H9 (cell line): ENCODE data around the gene PIP5K1A. TPM values are rescaled to one million over a fixed set of nuclear protein-coding genes. Genes with fewer than 3 reads are reported as not detected.

Source experiments
- DNase-seq: peaks from one replicate; pipeline ENCODE4 v3.0.0-alpha.2; 2017
- H2AFZ ChIP-seq: one replicate; pipeline ENCODE4 v1.6.1; 2013; ENCODE audit warnings: mild to moderate bottlenecking, low read length, control low read depth, moderate library complexity
- H2AK5ac ChIP-seq: 2 replicates; pipeline ENCODE4 v1.6.1; 2013; ENCODE audit warnings: low read length, control low read depth, mixed read lengths; ENCODE audit not compliant: insufficient read length
- H2BK120ac ChIP-seq: one replicate; pipeline ENCODE4 v1.6.1; 2013; ENCODE audit warnings: low read depth, mild to moderate bottlenecking, low read length, control low read depth, inconsistent platforms; ENCODE audit not compliant: poor library complexity, severe bottlenecking
- H2BK12ac ChIP-seq: 2 replicates; pipeline ENCODE4 v1.6.1; 2013; ENCODE audit warnings: low read length, control low read depth, mixed read lengths, low read depth; ENCODE audit not compliant: insufficient read length
- H2BK15ac ChIP-seq: 2 replicates; pipeline ENCODE4 v1.6.1; 2013; ENCODE audit warnings: low read depth, low read length, control low read depth
- H2BK20ac ChIP-seq: one replicate; pipeline ENCODE4 v1.6.1; 2013; ENCODE audit warnings: low read depth, mild to moderate bottlenecking, low read length, control low read depth, inconsistent platforms; ENCODE audit not compliant: poor library complexity, severe bottlenecking
- H2BK5ac ChIP-seq: 2 replicates; pipeline ENCODE4 v1.6.1; 2013; ENCODE audit warnings: low read length, control low read depth, mixed read lengths; ENCODE audit not compliant: insufficient read length
- H3K14ac ChIP-seq: 2 replicates; pipeline ENCODE4 v1.6.1; 2013; ENCODE audit warnings: low read length, control low read depth; ENCODE audit not compliant: insufficient read depth
- H3K18ac ChIP-seq: 2 replicates; pipeline ENCODE4 v1.6.1; 2013; ENCODE audit warnings: low read depth, mild to moderate bottlenecking, mixed read lengths, low read length, control low read depth; ENCODE audit not compliant: insufficient read length
- H3K23ac ChIP-seq: 2 replicates; pipeline ENCODE4 v1.6.1; 2013; ENCODE audit warnings: low read length, control low read depth, mixed read lengths, low read depth; ENCODE audit not compliant: insufficient read length
- H3K23me2 ChIP-seq: 2 replicates; pipeline ENCODE4 v1.6.1; 2013; ENCODE audit warnings: low read depth, mild to moderate bottlenecking, mixed read lengths, low read length, control low read depth; ENCODE audit not compliant: insufficient read length, poor library complexity, severe bottlenecking
- H3K27ac ChIP-seq: 2 replicates; pipeline ENCODE4 v1.5.1; 2013; ENCODE audit warnings: low read length, control low read depth, mixed read lengths, low read depth; ENCODE audit not compliant: insufficient read length
- H3K27me3 ChIP-seq: 2 replicates; pipeline ENCODE4 v1.6.1; 2013; ENCODE audit warnings: low read length, control low read depth, inconsistent platforms; ENCODE audit not compliant: insufficient read depth
- H3K4ac ChIP-seq: 2 replicates; pipeline ENCODE4 v1.6.1; 2013; ENCODE audit warnings: low read depth, mild to moderate bottlenecking, control low read depth, inconsistent platforms, low read length, moderate library complexity
- H3K4me1 ChIP-seq: 2 replicates; pipeline ENCODE4 v1.6.1; 2013; ENCODE audit warnings: low read length, control low read depth, inconsistent platforms; ENCODE audit not compliant: insufficient read depth
- H3K4me2 ChIP-seq: 2 replicates; pipeline ENCODE4 v1.6.1; 2013; ENCODE audit warnings: low read length, control low read depth, mixed read lengths; ENCODE audit not compliant: insufficient read length, insufficient read depth
- H3K56ac ChIP-seq: 2 replicates; pipeline ENCODE4 v1.6.1; 2013; ENCODE audit warnings: low read depth, mild to moderate bottlenecking, mixed read lengths, low read length, control low read depth; ENCODE audit not compliant: insufficient read length
- H3K79me1 ChIP-seq: 2 replicates; pipeline ENCODE4 v1.6.1; 2013; ENCODE audit warnings: low read depth, mild to moderate bottlenecking, moderate library complexity, low read length, control low read depth, inconsistent platforms; ENCODE audit not compliant: insufficient read depth, poor library complexity, severe bottlenecking
- H3K79me2 ChIP-seq: 2 replicates; pipeline ENCODE4 v1.6.1; 2013; ENCODE audit warnings: low read length, control low read depth, inconsistent platforms; ENCODE audit not compliant: insufficient read depth
- H3K9ac ChIP-seq: 2 replicates; pipeline ENCODE4 v1.6.1; 2013; ENCODE audit warnings: low read length, control low read depth, mixed read lengths; ENCODE audit not compliant: insufficient read length; ENCODE audit errors: extremely low read depth
- H3K9me3 ChIP-seq: one replicate; pipeline ENCODE4 v1.6.1; 2013; ENCODE audit warnings: low read depth, low read length, inconsistent platforms; ENCODE audit not compliant: control insufficient read depth
- H3T11ph ChIP-seq: one replicate; pipeline ENCODE4 v1.6.1; 2013; ENCODE audit warnings: mild to moderate bottlenecking, low read length, control low read depth, inconsistent platforms
- H4K20me1 ChIP-seq: one replicate; pipeline ENCODE4 v1.6.1; 2013; ENCODE audit not compliant: control insufficient read depth, insufficient read length, insufficient read depth
- H4K5ac ChIP-seq: 2 replicates; pipeline ENCODE4 v1.6.1; 2013; ENCODE audit warnings: low read depth, mild to moderate bottlenecking, mixed read lengths, low read length, control low read depth; ENCODE audit not compliant: insufficient read length
- H4K8ac ChIP-seq: replicated peaks from 2 replicates; pipeline ENCODE4 v1.6.1; 2013; ENCODE audit warnings: low read length, control low read depth, mixed read lengths, low read depth; ENCODE audit not compliant: insufficient read length
- H4K91ac ChIP-seq: 2 replicates; pipeline ENCODE4 v1.6.1; 2013; ENCODE audit warnings: low read depth, mild to moderate bottlenecking, moderate library complexity, mixed read lengths, low read length, control low read depth; ENCODE audit not compliant: insufficient read length
- H3K27ac Mint-ChIP-seq, 3 experiments: 2 replicates in 2 of 3; 3 replicates in 1 of 3; pipeline ENCODE4 v1.8.0; 2020 to 2021; ENCODE audit warnings: mixed read lengths in 3 of 3, mild to moderate bottlenecking in 1 of 3, moderate library complexity in 1 of 3
- H3K27me3 Mint-ChIP-seq: 2 replicates; pipeline ENCODE4 v1.8.0; 2021; ENCODE audit warnings: low read depth, mild to moderate bottlenecking, moderate library complexity, mixed read lengths
- H3K36me3 Mint-ChIP-seq, 3 experiments: 2 replicates in 2 of 3; 3 replicates in 1 of 3; pipeline ENCODE4 v1.8.0; 2020 to 2021; ENCODE audit warnings: low read depth in 3 of 3, mixed read lengths in 3 of 3; ENCODE audit not compliant: insufficient read depth in 1 of 3
- H3K4me1 Mint-ChIP-seq, 2 experiments: 2 replicates each; pipeline ENCODE4 v1.8.0; 2020; ENCODE audit warnings: mixed read lengths in 2 of 2
- H3K4me3 Mint-ChIP-seq, 2 experiments: 2 replicates in 1 of 2; 3 replicates in 1 of 2; pipeline ENCODE4 v1.8.0; 2020 to 2021; ENCODE audit warnings: mild to moderate bottlenecking in 2 of 2, mixed read lengths in 2 of 2, moderate library complexity in 1 of 2
- H3K9me3 Mint-ChIP-seq, 2 experiments: 2 replicates in 1 of 2; 3 replicates in 1 of 2; pipeline ENCODE4 v1.8.0; 2020; ENCODE audit warnings: mild to moderate bottlenecking in 2 of 2, mixed read lengths in 2 of 2, moderate library complexity in 1 of 2
- CTCF ChIP-seq: fragments of 200-600 bp; sonication (generic); conservative IDR thresholded peaks from 3 replicates; pipeline ENCODE4 v1.8.0; 2021; ENCODE audit warnings: antibody characterized with exemption, mild to moderate bottlenecking
- WGBS: extraction: QIAGEN DNeasy Blood & Tissue Kit; methylation state at CpG from one replicate; pipeline ENCODE4 v1.1.7; 2013; ENCODE audit warnings: missing lambda C conversion rate, low lambda C conversion rate, mixed read lengths; ENCODE audit not compliant: insufficient read length; ENCODE audit errors: extremely low coverage; 5-methylcytosine and 5-hydroxymethylcytosine counted together
- total RNA-seq: library from RNA; stranded (reverse); gene quantifications from 2 replicates; pipeline ENCODE4 v1.2.1, GENCODE V29; 2021

Gene PIP5K1A
- total RNA-seq, 1 experiment from 2014 or later, result 94.6 TPM

- Histone ChIP-seq H2BK120ac (no peak within 1 kb of the TSS), H3K27me3 (no peaks in the 10 kb centered on the region), H3K4me1 (no peaks in the 10 kb centered on the region), H3K14ac (0 out of 2 replicates have a peak within 1 kb of the TSS, but pooled peaks have one; percentile 70), H3K9ac (peak within 1 kb of the TSS; percentile 93), H2AFZ (peak within 1 kb of the TSS; percentile 11), H3K27ac (no peak within 1 kb of the TSS), H4K20me1 (no peaks in the 10 kb centered on the region), H3K4ac (no peak within 1 kb of the TSS), H3K23me2 (no peaks in the 10 kb centered on the region), H4K8ac (no peak within 1 kb of the TSS), H3K79me2 (peaks cover 13% of the 10 kb centered on the region; the same call in 1 of the 2 replicates), H4K91ac (no peak within 1 kb of the TSS), H3T11ph (no peak within 1 kb of the TSS), H2BK20ac (no peak within 1 kb of the TSS), H2BK12ac (no peak within 1 kb of the TSS), H3K18ac (peak within 1 kb of the TSS; percentile 86), H2BK15ac (no peak within 1 kb of the TSS), H3K4me2 (peak within 1 kb of the TSS; percentile 86), H3K23ac (no peak within 1 kb of the TSS), H3K56ac (no peak within 1 kb of the TSS), H4K5ac (no peak within 1 kb of the TSS), H3K9me3 (no peaks in the 10 kb centered on the region), H2AK5ac (no peak within 1 kb of the TSS), H3K79me1 (peaks cover 3% of the 10 kb centered on the region), H2BK5ac (no peak within 1 kb of the TSS)
- Mint-ChIP-seq H3K9me3 (no peaks in the 10 kb centered on the region), H3K27ac (peak within 1 kb of the TSS; percentile 92 to 97 (median 93)), H3K36me3 (peaks cover 3 to 11% (median 9%) of the 10 kb centered on the region in 3 experiments; a peak in 6 of 7 replicates), H3K4me3 (peak within 1 kb of the TSS; percentile 91 to 95), H3K27me3 (peaks cover 2% of the 10 kb centered on the region; the same call in 1 of the 2 replicates), H3K4me1 (peaks cover 8% of the 10 kb centered on the region in 2 experiments)
- no peak for TF ChIP-seq CTCF
- no CpG with 5 or more reads among the region's 56 CpGs for WGBS
- peak; percentile 97 for DNase-seq
Observed at GRCh38 chr1:151254217-151255213, 56.2 kb downstream of the PIP5K1A start, which contains the start of gene PSMD4. Gene PSMD4, plus strand, starts transcription at chr1:151254734. Its CDS starts 49 bp downstream, at chr1:151254783.
